Transverse colon (tissue), 4 donors: ENCODE results near the gene VPS13A. TPM values are rescaled to one million over a fixed set of nuclear protein-coding genes. Genes with fewer than 3 reads are reported as not detected.

ENCODE experiments used
- DNase-seq: peaks from one replicate; pipeline ENCODE4 v3.0.0-alpha.2; 2019
- H3K27ac ChIP-seq, 4 donors: fragments of 200-600 bp; sonication (generic); 2 replicates each; pipeline ENCODE4 v1.5.1; 2016 to 2018; ENCODE audit warnings: inconsistent platforms in 4 of 4
- H3K27me3 ChIP-seq: fragments of 200-600 bp; sonication (generic); 2 replicates; pipeline ENCODE4 v1.5.1; 2017; ENCODE audit warnings: inconsistent platforms
- H3K36me3 ChIP-seq, 4 donors: fragments of 200-600 bp; sonication (generic); 2 replicates each; pipeline ENCODE4 v1.5.1; 2017 to 2019; ENCODE audit warnings: inconsistent platforms in 4 of 4
- H3K4me1 ChIP-seq, 4 donors: fragments of 200-600 bp; sonication (generic); 2 replicates each; pipeline ENCODE4 v1.5.1; 2017 to 2020; ENCODE audit warnings: inconsistent platforms in 4 of 4
- H3K4me3 ChIP-seq, 4 donors: fragments of 200-600 bp; sonication (generic); 1 replicate in 1 of 4; 2 replicates in 3 of 4; pipeline versions ENCODE4 v1.5.1 to v1.6.1; 2017 to 2019; ENCODE audit warnings: inconsistent platforms in 4 of 4
- H3K9me3 ChIP-seq, 2 donors: fragments of 200-600 bp; sonication (generic); 2 replicates each; pipeline ENCODE4 v1.5.1; 2017 to 2019; ENCODE audit warnings: inconsistent platforms in 2 of 2
- CTCF ChIP-seq, 5 experiments: fragments of 200-600 bp in 3 of 5; fragments of 450-650 bp in 2 of 5; sonication (generic) in 3 of 5; IDR thresholded peaks; 1 replicate in 2 of 5; 2 replicates in 3 of 5; pipeline ENCODE4 v1.5.1; 2016 to 2017; ENCODE audit warnings: antibody characterized with exemption in 5 of 5, inconsistent platforms in 3 of 5, mild to moderate bottlenecking in 2 of 5, moderate library complexity in 1 of 5
- EP300 ChIP-seq: sonication (generic); formaldehyde crosslinking; IDR thresholded peaks from one replicate; pipeline ENCODE4 v1.6.1; 2017; ENCODE audit warnings: antibody characterized with exemption, low read depth
- POLR2A ChIP-seq: fragments of 450-650 bp; IDR thresholded peaks from one replicate; pipeline ENCODE4 v1.6.1; 2016; ENCODE audit warnings: antibody characterized with exemption, mild to moderate bottlenecking, moderate library complexity
- POLR2AphosphoS5 ChIP-seq, 3 donors: sonication (generic); formaldehyde crosslinking; IDR thresholded peaks; one replicate each; pipeline ENCODE4 v1.6.1; 2016; ENCODE audit warnings: antibody characterized with exemption in 3 of 3
- WGBS, 2 donors: methylation state at CpG; one replicate each; pipeline ENCODE4 v1.1.5; 2018; ENCODE audit warnings: low coverage in 1 of 2; 5-methylcytosine and 5-hydroxymethylcytosine counted together
- in situ Hi-C, 4 donors: fragments of 200-750 bp; cut with MboI; loops; one replicate each; pipeline versions ENCODE4 v1.15.0 to v1.15.1; 2017; ENCODE audit warnings: low sequenced_read_pairs in 3 of 4, low pct_ligation_motif_present in 1 of 4, low pct_unique_long_range_greater_than_20kb in 1 of 4
- intact Hi-C: fragments of 100-400 bp; cut with DNase I; formaldehyde crosslinking; loops from one replicate; pipeline ENCODE4 v1.15.1; 2023; ENCODE audit warnings: low total_unique reads
- total RNA-seq, 4 donors: library from RNA; depleted of rRNA; stranded (reverse); fragments of >200 nt; gene quantifications; one replicate each; pipeline ENCODE4 v1.1.0, GENCODE V29; 2016

Gene VPS13A
- total RNA-seq, 4 donors from 2014 or later, result 88.8 to 148 (median 115) TPM

GRCh38 chr9:77176106-77176505, 1.2 kb upstream of the VPS13A start:
- H3K27ac ChIP-seq, result peak overlapping the region in 3 of 4 donors; percentile 88 to 92 (median 91)
- no peak for DNase-seq
- WGBS, 2 donors, result 72 to 78% methylated on average over 3 to 4 of the region's 4 CpGs
- peaks cover 2 to 54% (median 26%) of the 10 kb centered on the region in 4 donors for H3K4me1 ChIP-seq
- H3K4me3 ChIP-seq, result no peak overlapping the region
- intact Hi-C loops (no loop called here), in situ Hi-C loops (no loop called here)
- no peak for TF ChIP-seq POLR2AphosphoS5 (IDR thresholded peaks at IDR 0.05)
- no peak for TF ChIP-seq POLR2A
- no peak for TF ChIP-seq CTCF (IDR thresholded peaks at IDR 0.05)
- TF ChIP-seq EP300, result no peak
- H3K27me3 ChIP-seq, result no peaks in the 10 kb centered on the region
- H3K9me3 ChIP-seq, result no peaks in the 10 kb centered on the region
- H3K36me3 ChIP-seq, result no peaks in the 10 kb centered on the region

- Histone ChIP-seq H3K36me3 (no peaks in the 10 kb centered on the region), H3K27ac (peak overlapping the region; percentile 86 to 92 (median 90)), H3K4me3 (peak overlapping the region; percentile 50 to 84 (median 70)), H3K9me3 (no peaks in the 10 kb centered on the region), H3K4me1 (peaks cover 2 to 48% (median 20%) of the 10 kb centered on the region in 4 donors), H3K27me3 (no peaks in the 10 kb centered on the region)
- 0 to 2% methylated on average over 1 to 10 of the region's 10 CpGs for WGBS, 2 donors
- intact Hi-C loops, result no loop called here
- no peak for DNase-seq
- TF ChIP-seq POLR2A (no peak), POLR2AphosphoS5 (IDR thresholded peaks at IDR 0.05) (no peak), CTCF (IDR thresholded peaks at IDR 0.05) (no peak), EP300 (no peak)
- in situ Hi-C loops, result no loop called here
These were observed 620 bp upstream of the VPS13A start for GRCh38 chr9:77176686-77177142.

- H3K9me3 ChIP-seq, result no peaks in the 10 kb centered on the region
- peak overlapping the region; percentile 50 to 84 (median 70) for H3K4me3 ChIP-seq
- in situ Hi-C loops (no loop called here), intact Hi-C loops (no loop called here)
- peak in 1 of 3 donors; percentile 9 for TF ChIP-seq POLR2AphosphoS5 (IDR thresholded peaks at IDR 0.05)
- no peak for TF ChIP-seq CTCF (IDR thresholded peaks at IDR 0.05)
- TF ChIP-seq EP300, result no peak
- peaks cover 0 to 34% (median 16%) of the 10 kb centered on the region in 4 donors for H3K4me1 ChIP-seq
- WGBS, 2 donors, result 1% methylated on average over 10 to 22 of the region's 57 CpGs
- peak overlapping the region; percentile 86 to 92 (median 90) for H3K27ac ChIP-seq
- DNase-seq, result peak; percentile 53
- no peaks in the 10 kb centered on the region for H3K27me3 ChIP-seq
- no peaks in the 10 kb centered on the region for H3K36me3 ChIP-seq
These were observed 810 bp downstream of the VPS13A start for GRCh38 chr9:77177894-77178794.

GRCh38 chr9:77180056-77180455, 2.7 kb downstream of the VPS13A start:
- in situ Hi-C loops, result no loop called here
- Histone ChIP-seq H3K27me3 (no peaks in the 10 kb centered on the region), H3K4me3 (no peak overlapping the region), H3K27ac (no peak overlapping the region), H3K4me1 (peaks cover 0 to 31% (median 16%) of the 10 kb centered on the region in 4 donors), H3K36me3 (no peaks in the 10 kb centered on the region), H3K9me3 (no peaks in the 10 kb centered on the region)
- TF ChIP-seq POLR2AphosphoS5 (IDR thresholded peaks at IDR 0.05), result no peak
- TF ChIP-seq POLR2A, result no peak
- TF ChIP-seq CTCF (IDR thresholded peaks at IDR 0.05), result no peak
- TF ChIP-seq EP300, result no peak
- intact Hi-C loops, result no loop called here
- no peak for DNase-seq
